ENCODE measurements around the gene IGSF8. TPM values are rescaled to one million over a fixed set of nuclear protein-coding genes. Genes with fewer than 3 reads are reported as not detected.

The IGSF8 gene
- total RNA-seq (2022; extraction: Qiagen RNA extraction), result 6.4 to 10.7 TPM (median 9.3 TPM) in 5 replicates

GRCh38 chr1:160097911-160098851 lies at the start of gene IGSF8:
IGSF8 (minus strand) TSS chr1:160098619; CDS start chr1:160098472, 147 bp downstream.

GRCh38 chr1:160115545-160116282 lies 17.3 kb upstream of the IGSF8 start, which contains the start of gene ATP1A2:
ATP1A2 (plus strand) TSS chr1:160115759; CDS start chr1:160115862, 103 bp downstream.

GRCh38 chr1:160081261-160081936 lies 17.0 kb downstream of the IGSF8 start, which contains the start of gene KCNJ9:
KCNJ9 (plus strand) TSS chr1:160081538; CDS start chr1:160084031, 2,493 bp downstream.

GRCh38 chr1:160069460-160070231 lies 28.8 kb downstream of the IGSF8 start, which contains the start of gene KCNJ10:
KCNJ10 (minus strand) TSS chr1:160070160; CDS start chr1:160042532, 27,628 bp downstream.

Other genes starting within 250 kb of the IGSF8 start
- 0.17 TPM in 1 of 5 replicates, not detected in the others for gene VSIG8, start 236.0 kb downstream of the IGSF8 start, total RNA-seq (2022; extraction: Qiagen RNA extraction)
- gene CFAP45, start 198.5 kb downstream of the IGSF8 start, total RNA-seq (2022; extraction: Qiagen RNA extraction), result 0.73 to 1.1 TPM (median 0.92 TPM) in 5 replicates
- gene TAGLN2, start 173.1 kb downstream of the IGSF8 start, total RNA-seq (2022; extraction: Qiagen RNA extraction), result 990 to 1,051 TPM (median 1,033 TPM) in 5 replicates
- 0.13 to 0.26 TPM (median 0.23 TPM) in 5 replicates for gene IGSF9, start 153.0 kb downstream of the IGSF8 start, total RNA-seq (2022; extraction: Qiagen RNA extraction)
- 0.12 to 0.94 TPM (median 0.49 TPM) in 5 replicates for gene SLAMF9, start 144.4 kb downstream of the IGSF8 start, total RNA-seq (2022; extraction: Qiagen RNA extraction)
- 3.8 to 4.4 TPM (median 4.2 TPM) in 5 replicates for gene PIGM, start 66.6 kb downstream of the IGSF8 start, total RNA-seq (2022; extraction: Qiagen RNA extraction)
- not detected in 5 replicates for gene KCNJ10, start 28.5 kb downstream of the IGSF8 start, total RNA-seq (2022; extraction: Qiagen RNA extraction)
- gene KCNJ9, start 17.1 kb downstream of the IGSF8 start, total RNA-seq (2022; extraction: Qiagen RNA extraction), result not detected in 5 replicates
- 0.04 to 0.10 TPM (median 0.05 TPM) in 5 replicates for gene ATP1A2, start 17.1 kb upstream of the IGSF8 start, total RNA-seq (2022; extraction: Qiagen RNA extraction)
- not detected in 5 replicates for gene ATP1A4, start 53.0 kb upstream of the IGSF8 start, total RNA-seq (2022; extraction: Qiagen RNA extraction)
- gene CASQ1, start 92.0 kb upstream of the IGSF8 start, total RNA-seq (2022; extraction: Qiagen RNA extraction), result not detected in 5 replicates
- 177 to 215 TPM (median 186 TPM) in 5 replicates for gene PEA15, start 106.8 kb upstream of the IGSF8 start, total RNA-seq (2022; extraction: Qiagen RNA extraction)
- gene DCAF8, start 163.9 kb upstream of the IGSF8 start, total RNA-seq (2022; extraction: Qiagen RNA extraction), result 40.5 to 56.2 TPM (median 51.8 TPM) in 5 replicates
- gene PEX19, start 186.5 kb upstream of the IGSF8 start, total RNA-seq (2022; extraction: Qiagen RNA extraction), result 20.8 to 27.6 TPM (median 24.2 TPM) in 5 replicates
- 74.1 to 94.3 TPM (median 86.1 TPM) in 5 replicates for gene COPA, start 244.6 kb upstream of the IGSF8 start, total RNA-seq (2022; extraction: Qiagen RNA extraction)
- 38.1 to 48.5 TPM (median 46.2 TPM) in 5 replicates for gene NCSTN, start 244.8 kb upstream of the IGSF8 start, total RNA-seq (2022; extraction: Qiagen RNA extraction)